Measurements from ENCODE around the gene PRPF6.

The PRPF6 gene

DNA sequence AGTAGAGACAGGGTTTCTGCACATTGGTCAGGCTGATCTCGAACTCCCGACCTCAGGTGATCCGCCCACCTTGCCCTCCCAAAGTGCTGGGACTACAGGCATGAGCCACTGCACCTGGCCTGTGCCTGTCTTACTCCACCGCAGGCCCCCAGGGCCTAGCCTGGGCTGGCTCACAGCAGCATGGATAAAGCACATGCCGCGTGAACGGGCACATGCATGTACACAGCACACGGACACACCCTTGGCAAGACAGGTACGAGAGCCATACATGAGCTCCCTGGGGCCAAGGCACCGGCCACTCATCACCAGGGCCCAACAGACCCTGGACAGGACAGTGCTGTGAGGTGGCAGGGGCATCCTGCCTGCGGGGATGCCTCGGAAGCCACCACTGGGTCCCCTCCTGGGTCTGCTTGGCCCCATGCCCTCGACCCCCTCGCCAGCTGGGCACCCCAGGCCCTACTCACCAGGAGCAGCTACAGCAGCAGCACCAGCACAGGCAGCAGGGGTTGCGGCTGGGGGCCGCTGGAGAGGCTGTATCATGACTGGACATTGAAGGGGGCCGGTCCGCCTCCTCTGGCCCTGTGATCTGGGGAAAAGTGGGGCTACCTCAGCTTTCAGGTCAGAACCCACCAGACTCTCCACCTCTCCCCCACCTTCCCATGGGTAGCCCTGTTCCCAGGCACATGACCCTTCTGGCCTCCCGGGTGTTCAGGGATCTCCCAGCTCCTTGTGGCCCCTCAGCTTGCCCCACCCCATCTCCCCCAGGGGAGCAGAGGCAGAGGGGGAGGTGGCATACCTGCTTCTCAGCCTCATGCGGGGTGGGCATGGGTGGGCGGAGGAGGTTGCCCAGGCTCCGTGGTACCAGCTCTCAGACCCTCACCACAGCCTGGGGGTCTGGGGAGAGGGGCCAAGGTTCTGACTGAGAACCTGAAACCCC is 95.4 kb downstream of the PRPF6 start:
- no peak for DNase-seq (ENCODE audit: low read depth in 2 of 2)

- DNase-seq (ENCODE audit: low read depth in 2 of 2), result no peak
Measured at GRCh38 chr20:64077094-64077493, 96.2 kb downstream of the PRPF6 start.

DNA sequence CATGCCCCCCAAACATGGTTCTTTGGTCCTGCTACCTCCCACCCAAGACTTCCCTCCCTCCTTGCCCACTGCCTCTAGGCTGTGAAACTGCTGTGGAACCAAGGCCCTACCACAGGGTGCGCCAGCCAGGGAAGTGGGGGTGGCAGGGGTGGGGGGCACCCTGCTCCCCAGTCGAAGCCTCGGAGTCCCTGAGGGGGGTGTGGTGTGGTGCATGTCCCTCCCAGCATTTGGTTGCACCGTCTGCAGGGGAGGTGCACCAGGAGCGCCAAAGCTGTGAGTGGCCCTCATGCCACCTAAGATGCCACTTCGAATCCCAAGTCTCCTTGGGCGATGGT is 96.6 kb downstream of the PRPF6 start:
- DNase-seq (ENCODE audit: low read depth in 2 of 2), result no peak

DNA sequence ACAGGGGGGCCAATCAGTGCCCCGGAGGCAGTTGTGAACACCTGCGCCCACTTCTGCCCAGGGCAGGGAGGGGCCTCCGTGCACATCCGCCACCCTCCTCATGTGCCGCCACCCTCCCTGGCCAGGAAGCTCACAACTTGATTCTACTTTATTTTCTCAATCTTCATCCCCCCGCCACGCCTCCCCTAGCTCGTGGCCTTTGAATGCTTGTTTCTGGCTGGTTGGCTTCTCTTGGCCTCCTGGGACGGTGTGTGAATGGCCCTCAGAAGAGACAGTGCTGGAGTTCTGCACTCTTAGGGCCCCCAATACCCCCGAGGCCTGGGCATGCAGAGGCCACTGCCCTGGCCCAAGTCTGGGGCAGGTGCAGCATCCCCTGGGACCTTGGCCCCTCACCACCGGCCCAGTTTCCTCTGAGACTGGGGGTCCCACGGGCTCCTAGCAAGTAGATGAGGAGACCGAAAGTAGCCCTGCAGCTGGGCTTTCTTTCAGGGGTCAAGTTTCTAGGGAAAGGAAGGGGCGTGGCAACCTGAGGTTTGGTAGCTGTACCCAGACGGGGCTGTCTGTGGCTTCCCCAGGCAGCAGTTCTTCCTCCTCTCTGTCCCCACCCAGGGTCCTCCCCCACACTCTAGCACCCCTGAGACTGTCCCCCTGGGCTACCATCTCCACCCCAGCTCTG is 97.1 kb downstream of the PRPF6 start:
- no peak for DNase-seq (ENCODE audit: low read depth in 2 of 2)

DNA sequence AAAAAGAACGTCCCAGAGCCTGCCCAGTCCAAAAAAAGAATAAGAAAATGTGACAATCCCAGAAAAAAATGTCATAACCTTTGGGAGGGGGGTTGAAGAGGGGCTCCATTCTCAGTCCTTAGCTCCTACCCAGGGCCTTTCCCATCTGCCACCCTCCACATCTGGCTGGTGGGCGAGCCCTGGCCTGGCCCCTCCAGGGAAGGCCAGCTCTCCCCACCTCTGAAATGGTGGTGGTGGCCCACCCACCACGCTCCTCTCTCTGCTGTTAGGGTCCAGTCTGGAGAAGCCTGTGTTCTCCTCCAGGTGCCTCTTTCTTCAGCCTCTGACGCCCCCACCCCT is 98.0 kb downstream of the PRPF6 start:
- no peak for DNase-seq (ENCODE audit: low read depth in 2 of 2)

DNA sequence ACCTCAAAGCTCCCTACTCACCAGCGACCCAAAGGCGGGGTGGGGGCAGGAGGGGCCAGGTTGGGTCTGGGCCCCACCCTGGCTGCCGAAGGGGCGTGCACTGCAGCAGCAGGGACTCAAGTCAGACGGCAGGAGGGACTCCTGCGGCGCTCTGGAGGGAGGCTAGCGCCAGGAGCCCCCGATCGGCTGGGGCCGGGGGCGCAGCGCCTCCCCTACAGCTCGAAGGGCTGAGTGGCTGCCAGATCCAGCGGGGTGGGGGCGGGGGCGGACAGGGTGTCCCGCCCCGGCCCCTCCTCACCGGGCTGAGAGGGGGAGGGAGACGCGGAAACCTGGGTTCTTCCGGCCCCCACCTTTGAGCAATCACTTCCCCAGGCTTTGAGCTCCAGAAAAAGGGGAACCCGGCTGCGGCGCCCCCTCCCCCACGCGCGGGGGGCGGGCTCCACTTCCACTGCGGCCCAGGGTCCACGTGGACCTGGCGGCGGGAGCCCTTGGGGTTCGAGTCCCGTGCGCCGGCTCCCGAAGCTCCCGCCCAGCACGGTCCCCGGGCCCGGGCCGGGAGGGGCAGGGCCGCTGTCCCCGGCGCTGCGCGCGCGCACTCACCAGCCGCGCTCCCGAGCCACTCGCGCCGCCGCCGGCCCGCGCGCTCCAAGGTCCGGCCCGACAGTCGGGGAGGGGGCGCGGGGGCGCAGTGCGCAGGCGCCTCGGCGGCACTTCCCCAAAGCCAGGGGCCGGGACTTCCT is 98.5 kb downstream of the PRPF6 start, which contains the start of gene RGS19:
Gene RGS19 (minus strand): TSS at position 246 of the 740 bp plus-strand sequence. CDS start 2,632 bp downstream, outside the sequence.
- peak in 1 of 2 experiments; percentile 20 for DNase-seq (ENCODE audit: low read depth in 2 of 2)

DNA sequence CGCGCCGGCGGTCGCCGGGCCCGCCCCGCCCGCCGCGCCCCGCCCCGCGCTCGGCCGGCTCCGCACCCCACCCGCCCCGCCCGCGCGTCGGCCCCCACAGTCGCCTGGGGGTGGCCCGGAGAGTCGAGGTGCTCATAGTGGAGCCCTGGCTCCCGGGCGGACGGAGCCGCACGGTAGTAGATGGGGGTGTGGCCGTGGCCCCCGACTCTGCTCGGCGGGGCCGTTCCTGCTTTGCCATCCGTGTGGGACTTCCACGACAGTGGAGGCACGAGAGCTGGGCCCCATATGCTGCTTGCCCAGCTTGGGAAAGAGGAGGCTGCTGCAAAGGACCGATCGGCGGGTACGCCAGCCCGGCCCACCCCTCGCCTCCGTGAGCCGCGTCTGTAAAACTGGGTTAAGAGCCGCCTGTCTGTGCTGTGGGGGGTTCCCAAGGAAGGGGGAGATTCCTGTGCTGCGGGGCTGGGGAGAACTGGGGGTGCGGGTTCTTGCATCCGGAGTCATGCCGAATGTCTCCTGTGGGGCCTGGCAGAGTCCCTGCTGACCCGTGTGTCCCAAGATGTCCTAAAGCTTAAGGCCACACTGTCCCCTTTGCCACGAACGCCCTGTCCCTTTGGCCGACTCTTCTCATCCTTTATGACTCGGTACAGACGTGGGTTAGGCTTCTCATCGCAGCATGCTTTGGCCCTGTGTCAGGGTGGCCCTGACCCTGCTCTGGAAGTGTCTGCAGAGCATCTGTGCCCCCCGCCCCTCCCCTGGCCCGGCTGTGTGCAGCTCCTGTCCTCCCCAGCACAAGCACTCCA is 99.3 kb downstream of the PRPF6 start, which contains the start of gene OPRL1:
Gene OPRL1 (plus strand): TSS at position 70 of the 800 bp plus-strand sequence. CDS start 12,639 bp downstream, outside the sequence.
- DNase-seq (ENCODE audit: low read depth in 2 of 2), result no peak

DNA sequence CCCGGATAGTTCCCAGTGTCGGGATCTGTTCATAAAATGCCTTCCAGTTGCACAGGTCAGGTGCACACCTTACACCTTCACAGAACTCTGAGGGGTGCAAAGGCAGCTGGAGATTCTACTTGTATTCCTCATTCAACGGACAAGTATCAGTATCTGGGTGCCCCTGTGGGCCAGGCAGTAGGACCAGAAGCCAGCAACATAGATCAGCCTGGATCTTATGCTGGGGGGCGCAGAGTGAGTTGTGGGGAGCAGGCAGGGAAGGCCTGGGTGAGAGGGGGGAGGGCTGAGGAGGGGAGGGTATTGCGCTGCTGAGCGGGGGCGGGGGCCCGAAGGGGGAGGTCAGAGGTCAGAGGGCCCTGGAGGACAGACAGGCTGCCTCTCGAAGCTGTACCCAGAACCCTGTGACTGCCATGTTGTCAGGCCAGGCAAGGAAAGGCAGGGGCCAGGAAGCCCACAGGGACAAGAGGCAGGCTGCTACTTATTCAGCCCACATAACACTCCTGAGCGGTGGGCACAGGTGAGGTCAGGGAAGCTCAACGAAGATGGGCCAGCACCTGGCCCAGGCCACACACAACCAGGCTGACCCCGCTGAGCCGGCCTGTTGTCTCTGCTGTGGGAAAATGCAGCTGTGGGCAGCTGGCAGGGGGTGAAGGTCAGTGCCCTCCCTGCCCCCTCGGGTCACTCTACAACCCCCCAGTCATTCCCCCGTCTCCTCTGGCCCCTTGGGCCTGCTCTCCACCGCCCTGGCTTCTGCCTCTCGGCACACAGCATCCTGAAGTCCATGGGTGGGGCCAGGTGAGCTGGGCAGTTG is 100.1 kb downstream of the PRPF6 start:
- DNase-seq (ENCODE audit: low read depth in 2 of 2), result no peak

GRCh38 chr20:64081624-64081964 is 100.7 kb downstream of the PRPF6 start:
- no peak for DNase-seq (ENCODE audit: low read depth in 2 of 2)

DNA sequence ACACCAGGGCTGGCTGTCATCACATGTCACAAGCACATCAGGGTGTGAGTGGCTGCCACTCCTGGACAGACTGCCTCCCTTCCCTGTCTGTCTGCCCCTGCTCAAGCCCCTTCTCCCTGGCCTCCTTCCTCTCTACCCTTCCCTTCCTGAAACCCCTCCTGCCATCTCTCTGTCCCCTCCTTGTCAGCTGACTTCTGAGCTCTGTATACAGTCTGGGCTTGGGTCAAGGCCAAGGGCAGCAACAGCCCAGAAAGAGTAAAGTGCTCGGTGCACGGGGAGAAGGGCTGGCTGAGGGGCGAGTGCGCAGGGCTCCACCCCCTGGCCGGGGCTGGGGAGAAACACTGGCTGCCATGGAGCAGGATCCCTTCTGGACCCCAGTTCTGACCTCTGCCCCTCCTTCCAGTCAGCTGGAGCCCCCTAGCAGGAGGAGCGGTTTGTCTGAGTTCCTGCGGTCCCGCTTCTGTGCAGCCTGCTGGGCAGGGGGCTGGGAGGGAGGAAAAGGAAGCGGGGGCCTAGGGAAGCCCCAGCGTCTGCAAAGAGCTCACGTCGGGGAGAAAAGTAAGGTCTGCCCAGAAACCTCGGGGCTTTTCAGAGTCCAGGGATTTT is 101.3 kb downstream of the PRPF6 start:
- no peak for DNase-seq (ENCODE audit: low read depth in 2 of 2)
